ENCODE data around the gene PPP6R1.

The PPP6R1 gene

DNA sequence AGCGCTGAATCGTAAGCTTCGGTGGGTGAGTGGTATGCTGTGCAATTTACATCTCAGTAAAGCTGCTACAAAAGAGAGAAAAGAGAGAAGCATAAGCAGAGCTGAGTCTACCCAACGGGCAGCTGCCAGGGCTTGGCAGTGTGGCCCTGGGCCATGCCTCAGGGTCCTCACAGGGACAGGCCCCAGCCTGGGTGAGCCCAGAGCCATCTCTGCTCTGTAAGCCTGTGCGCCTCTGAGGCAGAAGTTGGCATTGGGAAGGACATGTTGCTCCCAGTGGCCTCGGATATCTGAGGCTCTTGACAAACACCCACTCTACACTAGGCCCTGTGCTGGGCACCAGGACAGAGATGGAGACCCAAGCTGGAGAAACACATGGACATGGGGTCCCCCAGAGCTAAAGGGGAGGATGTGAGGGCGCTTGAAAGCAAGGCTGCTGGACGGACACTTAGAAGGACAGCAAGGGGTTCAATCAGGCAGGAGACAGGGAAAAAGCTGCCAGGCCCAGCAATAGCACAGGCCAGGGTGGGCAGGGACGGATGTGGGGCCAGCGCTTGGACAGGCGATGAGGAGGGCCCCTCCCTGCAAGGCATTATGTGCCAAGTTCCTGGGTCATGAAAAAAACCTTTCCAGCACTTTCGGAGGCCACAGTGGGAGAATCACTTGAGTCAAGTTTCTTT, 14.7 kb downstream of the PPP6R1 start:
- no peak for DNase-seq (ENCODE audit: low spot score)
- TF ChIP-seq, protein P1, sequence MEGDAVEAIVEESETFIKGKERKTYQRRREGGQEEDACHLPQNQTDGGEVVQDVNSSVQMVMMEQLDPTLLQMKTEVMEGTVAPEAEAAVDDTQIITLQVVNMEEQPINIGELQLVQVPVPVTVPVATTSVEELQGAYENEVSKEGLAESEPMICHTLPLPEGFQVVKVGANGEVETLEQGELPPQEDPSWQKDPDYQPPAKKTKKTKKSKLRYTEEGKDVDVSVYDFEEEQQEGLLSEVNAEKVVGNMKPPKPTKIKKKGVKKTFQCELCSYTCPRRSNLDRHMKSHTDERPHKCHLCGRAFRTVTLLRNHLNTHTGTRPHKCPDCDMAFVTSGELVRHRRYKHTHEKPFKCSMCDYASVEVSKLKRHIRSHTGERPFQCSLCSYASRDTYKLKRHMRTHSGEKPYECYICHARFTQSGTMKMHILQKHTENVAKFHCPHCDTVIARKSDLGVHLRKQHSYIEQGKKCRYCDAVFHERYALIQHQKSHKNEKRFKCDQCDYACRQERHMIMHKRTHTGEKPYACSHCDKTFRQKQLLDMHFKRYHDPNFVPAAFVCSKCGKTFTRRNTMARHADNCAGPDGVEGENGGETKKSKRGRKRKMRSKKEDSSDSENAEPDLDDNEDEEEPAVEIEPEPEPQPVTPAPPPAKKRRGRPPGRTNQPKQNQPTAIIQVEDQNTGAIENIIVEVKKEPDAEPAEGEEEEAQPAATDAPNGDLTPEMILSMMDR (IDR thresholded peaks at IDR 0.05; ENCODE audit: extremely low read depth, missing control alignments): no peak

DNA sequence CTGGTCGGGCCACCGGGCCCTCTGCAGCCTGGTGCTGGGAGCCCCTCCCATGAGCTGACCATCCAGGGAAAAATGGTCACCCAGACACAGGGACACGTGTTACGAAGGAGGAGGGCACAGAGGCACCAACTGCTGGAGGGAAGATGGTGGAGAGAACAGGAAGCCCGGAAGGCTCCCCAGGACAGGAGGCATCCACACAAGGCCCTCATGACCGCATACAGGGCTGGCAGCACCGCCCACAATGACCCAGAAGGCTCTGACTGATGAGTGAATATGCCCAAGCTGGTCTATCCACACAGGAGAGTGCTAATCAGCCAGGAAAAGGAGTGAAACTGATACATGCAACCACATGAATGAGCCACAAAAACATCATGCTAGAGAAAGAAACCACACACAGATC, 16.3 kb downstream of the PPP6R1 start:
- DNase-seq (ENCODE audit: low spot score): no peak
- TF ChIP-seq, protein P1 (IDR thresholded peaks at IDR 0.05; ENCODE audit: extremely low read depth, missing control alignments): no peak

- no peak for DNase-seq (ENCODE audit: low spot score)
- TF ChIP-seq, protein P1 (IDR thresholded peaks at IDR 0.05; ENCODE audit: extremely low read depth, missing control alignments): no peak
Measured at GRCh38 chr19:55241935-55242464, 16.8 kb downstream of the PPP6R1 start.

DNA sequence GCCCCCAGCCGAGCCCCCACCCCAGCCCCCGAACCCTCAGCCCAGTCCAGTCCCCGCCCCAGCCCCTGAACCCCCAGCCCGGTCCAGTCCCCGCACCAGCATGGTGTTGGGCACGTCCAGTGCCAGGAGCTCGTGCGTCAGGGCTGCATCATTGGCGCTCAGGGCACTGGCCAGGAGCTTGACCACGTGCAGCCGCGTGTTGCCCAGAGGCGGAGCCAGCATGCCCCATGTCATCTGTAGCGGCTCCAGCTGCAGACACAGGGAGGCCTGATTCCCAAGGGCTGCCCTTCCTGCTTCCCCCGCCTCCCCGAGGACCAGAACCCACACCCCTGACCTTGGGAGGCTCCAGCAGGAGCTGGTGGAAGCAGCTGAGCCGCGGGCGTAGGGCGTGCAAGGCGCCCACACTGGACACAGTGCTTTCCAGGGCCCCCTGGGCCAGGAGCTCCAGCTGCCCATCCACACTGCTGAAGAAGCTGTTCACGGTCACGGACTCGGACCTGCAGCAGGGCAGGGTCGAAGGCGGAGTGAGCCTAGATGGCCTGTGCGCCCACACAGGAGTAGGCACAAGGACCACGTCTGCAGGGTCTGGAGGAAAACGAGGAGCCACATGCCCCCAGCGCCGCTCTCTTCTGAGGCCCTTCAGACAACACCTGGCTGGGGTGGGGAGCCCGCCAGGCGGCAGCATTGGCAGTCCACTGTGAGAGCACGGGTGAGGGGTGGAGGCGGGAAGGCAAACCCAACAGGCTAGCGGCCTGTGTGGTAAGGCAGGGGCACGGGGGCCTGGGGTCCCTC, 17.5 kb downstream of the PPP6R1 start:
- no peak for DNase-seq (ENCODE audit: low spot score)
- TF ChIP-seq, protein P1 (IDR thresholded peaks at IDR 0.05; ENCODE audit: extremely low read depth, missing control alignments): no peak

DNA sequence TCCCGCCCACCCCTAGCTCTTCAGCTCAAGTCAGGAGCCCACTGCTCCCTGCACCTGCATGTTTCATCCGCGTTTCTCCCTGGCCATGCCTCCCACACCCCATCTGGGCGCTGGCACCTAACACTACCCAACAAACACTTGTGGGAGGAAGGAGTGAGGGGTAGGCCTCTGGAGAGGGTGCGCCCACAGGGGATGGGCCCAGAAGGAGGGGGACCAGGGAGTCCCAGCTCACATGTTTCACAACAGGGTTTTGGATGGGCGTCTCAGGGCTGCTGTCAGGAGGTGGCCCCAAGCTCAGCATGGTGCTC, 18.1 kb downstream of the PPP6R1 start:
- TF ChIP-seq, protein P1 (IDR thresholded peaks at IDR 0.05; ENCODE audit: extremely low read depth, missing control alignments): no peak
- no peak for DNase-seq (ENCODE audit: low spot score)

GRCh38 chr19:55239004-55239403, 19.8 kb downstream of the PPP6R1 start:
- DNase-seq (ENCODE audit: low spot score): no peak
- TF ChIP-seq, protein P1 (IDR thresholded peaks at IDR 0.05; ENCODE audit: extremely low read depth, missing control alignments): no peak

GRCh38 chr19:55238030-55238429, 20.8 kb downstream of the PPP6R1 start:
- no peak for DNase-seq (ENCODE audit: low spot score)
- TF ChIP-seq, protein P1 (IDR thresholded peaks at IDR 0.05; ENCODE audit: extremely low read depth, missing control alignments): no peak
